Mesothelial cell of epicardium (in vitro differentiated cells): Measurements from ENCODE around the gene EIF4G1. TPM values are rescaled to one million over a fixed set of nuclear protein-coding genes. Genes with fewer than 3 reads are reported as not detected.

Experiments used
- DNase-seq, 2 experiments: peaks; one replicate each; pipeline ENCODE4 v3.0.0; 2021; ENCODE audit warnings: low spot score in 2 of 2; ENCODE audit not compliant: unreplicated experiment in 2 of 2
- H3K27ac Mint-ChIP-seq: 2 replicates; pipeline ENCODE4 v1.8.0; 2021; ENCODE audit warnings: mixed read lengths
- H3K27me3 Mint-ChIP-seq: 2 replicates; pipeline ENCODE4 v1.8.0; 2021; ENCODE audit warnings: low read depth, mixed read lengths
- H3K36me3 Mint-ChIP-seq: 2 replicates; pipeline ENCODE4 v1.8.0; 2021; ENCODE audit warnings: mixed read lengths
- H3K4me1 Mint-ChIP-seq: 2 replicates; pipeline ENCODE4 v1.8.0; 2021; ENCODE audit warnings: mixed read lengths
- H3K4me3 Mint-ChIP-seq: 2 replicates; pipeline ENCODE4 v1.8.0; 2021; ENCODE audit warnings: mild to moderate bottlenecking, moderate library complexity, mixed read lengths
- H3K9me3 Mint-ChIP-seq: 2 replicates; pipeline ENCODE4 v1.8.0; 2021; ENCODE audit warnings: mixed read lengths
- CTCF ChIP-seq: fragments of 200-600 bp; sonication (generic); IDR thresholded peaks from one replicate; pipeline ENCODE4 v1.5.0; 2021; ENCODE audit warnings: antibody characterized with exemption; ENCODE audit not compliant: unreplicated experiment
- total RNA-seq: library from RNA; stranded (reverse); gene quantifications from 3 replicates; pipeline ENCODE4 v1.2.1, GENCODE V29; 2021

EIF4G1 gene
- total RNA-seq, 1 donor from 2014 or later, result 364 TPM

DNA sequence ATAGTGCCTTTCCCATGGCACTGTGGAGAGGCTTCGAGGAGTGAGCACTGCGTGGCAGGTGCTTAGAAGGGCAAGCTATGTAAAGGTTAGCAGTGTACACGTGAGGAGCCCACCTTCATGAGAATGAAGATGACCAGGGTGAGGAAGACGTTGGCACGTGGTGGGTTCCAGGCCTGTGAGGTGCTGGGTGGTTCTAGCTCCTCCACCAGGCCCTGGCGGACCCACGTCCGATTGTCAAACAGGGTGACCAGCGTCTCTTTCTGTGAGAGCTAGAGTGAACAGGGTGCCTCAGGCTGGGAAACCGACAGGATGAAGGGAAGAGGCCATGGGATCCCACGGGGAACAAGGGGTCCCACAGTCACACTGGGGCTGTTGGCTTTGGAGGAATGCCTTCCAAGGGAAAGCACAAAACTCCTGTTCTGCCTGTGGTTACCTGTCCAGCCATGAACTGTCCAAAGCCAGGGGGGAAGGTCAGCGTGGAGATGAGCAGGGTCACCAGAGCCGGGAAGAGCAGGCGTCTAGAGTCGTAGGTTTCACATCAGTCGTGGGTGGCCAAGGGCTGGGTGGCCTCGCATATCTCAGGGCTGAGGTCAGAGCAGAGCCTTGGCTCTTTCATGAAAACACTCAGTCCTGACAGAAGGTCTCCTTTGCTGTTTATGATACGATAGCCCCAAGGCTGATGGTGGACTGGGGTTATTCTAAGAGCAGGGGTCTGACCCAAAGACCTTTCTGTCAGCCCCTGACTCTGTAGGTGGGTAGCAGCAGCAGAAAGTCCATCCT lies 41.0 kb downstream of the EIF4G1 start:
- Mint-ChIP-seq H3K4me1 (peaks cover 14% of the 10 kb centered on the region), H3K4me3 (no peak overlapping the region), H3K9me3 (no peaks in the 10 kb centered on the region), H3K27ac (no peak overlapping the region), H3K36me3 (peaks cover 8% of the 10 kb centered on the region), H3K27me3 (no peaks in the 10 kb centered on the region)
- no peak for TF ChIP-seq CTCF
- no peak for DNase-seq

- H3K27me3 Mint-ChIP-seq, result no peaks in the 10 kb centered on the region
- no peaks in the 10 kb centered on the region for H3K9me3 Mint-ChIP-seq
- no peak for DNase-seq
- no peak for TF ChIP-seq CTCF
- H3K4me3 Mint-ChIP-seq, result no peak overlapping the region
- peaks cover 6% of the 10 kb centered on the region for H3K36me3 Mint-ChIP-seq
- no peak overlapping the region for H3K27ac Mint-ChIP-seq
- H3K4me1 Mint-ChIP-seq, result peaks cover 12% of the 10 kb centered on the region
Observed at GRCh38 chr3:184357248-184358123, 43.1 kb downstream of the EIF4G1 start.

GRCh38 chr3:184358124-184358767 lies 43.8 kb downstream of the EIF4G1 start:
- peaks cover 12% of the 10 kb centered on the region for H3K4me1 Mint-ChIP-seq
- DNase-seq, result no peak
- no peaks in the 10 kb centered on the region for H3K9me3 Mint-ChIP-seq
- H3K36me3 Mint-ChIP-seq, result peaks cover 6% of the 10 kb centered on the region
- TF ChIP-seq CTCF, result no peak
- no peaks in the 10 kb centered on the region for H3K27me3 Mint-ChIP-seq
- no peak overlapping the region for H3K27ac Mint-ChIP-seq
- H3K4me3 Mint-ChIP-seq, result no peak overlapping the region

GRCh38 chr3:184358921-184359350 lies 44.5 kb downstream of the EIF4G1 start:
- Mint-ChIP-seq H3K4me3 (no peak overlapping the region), H3K4me1 (peaks cover 12% of the 10 kb centered on the region), H3K9me3 (no peaks in the 10 kb centered on the region), H3K27me3 (no peaks in the 10 kb centered on the region), H3K27ac (no peak overlapping the region), H3K36me3 (peaks cover 6% of the 10 kb centered on the region)
- DNase-seq, result no peak
- TF ChIP-seq CTCF, result no peak

GRCh38 chr3:184359610-184360009 lies 45.2 kb downstream of the EIF4G1 start:
- no peaks in the 10 kb centered on the region for H3K9me3 Mint-ChIP-seq
- no peak for DNase-seq
- H3K27ac Mint-ChIP-seq, result no peak overlapping the region
- H3K36me3 Mint-ChIP-seq, result peaks cover 6% of the 10 kb centered on the region
- H3K4me3 Mint-ChIP-seq, result no peak overlapping the region
- H3K4me1 Mint-ChIP-seq, result peaks cover 16% of the 10 kb centered on the region
- no peak for TF ChIP-seq CTCF
- no peaks in the 10 kb centered on the region for H3K27me3 Mint-ChIP-seq
